AG08396 (cell line): ENCODE measurements around the gene CA5A.
"Not testable (repeated sequence)": the region's sequence is repeated elsewhere in the genome, so short reads cannot be mapped to it uniquely, and the experiment has no call there.

Experiments
- DNase-seq: peaks from one replicate; pipeline ENCODE4 v3.0.0; 2012; ENCODE audit warnings: low spot score, mixed read lengths

Gene CA5A

GRCh38 chr16:87865902-87866555 is 70.3 kb downstream of the CA5A start:
- not testable (repeated sequence) for DNase-seq

- no peak for DNase-seq
Observed at GRCh38 chr16:87864331-87864989, 71.9 kb downstream of the CA5A start.

GRCh38 chr16:87863327-87863635 is 73.0 kb downstream of the CA5A start:
- DNase-seq = not testable (repeated sequence)

- not testable (repeated sequence) for DNase-seq
Observed at GRCh38 chr16:87862597-87863326, 73.6 kb downstream of the CA5A start.

- not testable (repeated sequence) for DNase-seq
Observed at GRCh38 chr16:87861300-87862099, 74.8 kb downstream of the CA5A start.

GRCh38 chr16:87860553-87861299 is 75.6 kb downstream of the CA5A start:
- no peak for DNase-seq

GRCh38 chr16:87858151-87858993 is 78.0 kb downstream of the CA5A start:
- not testable (repeated sequence) for DNase-seq

GRCh38 chr16:87856791-87857228 is 79.5 kb downstream of the CA5A start:
- DNase-seq = no peak

GRCh38 chr16:87855852-87856715 is 80.2 kb downstream of the CA5A start:
- no peak for DNase-seq

- no peak for DNase-seq
Observed at GRCh38 chr16:87854907-87855683, 81.2 kb downstream of the CA5A start.

- DNase-seq = no peak
Observed at GRCh38 chr16:87854053-87854906, 82.0 kb downstream of the CA5A start.

- DNase-seq = peak; percentile 96
Observed at GRCh38 chr16:87853411-87854052, 82.8 kb downstream of the CA5A start.

- DNase-seq = no peak
Observed at GRCh38 chr16:87851601-87852000, 84.7 kb downstream of the CA5A start.

- no peak for DNase-seq
Observed at GRCh38 chr16:87851141-87851587, 85.2 kb downstream of the CA5A start.

GRCh38 chr16:87850009-87851006 is 86.0 kb downstream of the CA5A start:
- peak; percentile 85 for DNase-seq

- no peak for DNase-seq
Observed at GRCh38 chr16:87849419-87850008, 86.8 kb downstream of the CA5A start.
